ENCODE results near the gene PLPP2.

PLPP2 gene

DNA sequence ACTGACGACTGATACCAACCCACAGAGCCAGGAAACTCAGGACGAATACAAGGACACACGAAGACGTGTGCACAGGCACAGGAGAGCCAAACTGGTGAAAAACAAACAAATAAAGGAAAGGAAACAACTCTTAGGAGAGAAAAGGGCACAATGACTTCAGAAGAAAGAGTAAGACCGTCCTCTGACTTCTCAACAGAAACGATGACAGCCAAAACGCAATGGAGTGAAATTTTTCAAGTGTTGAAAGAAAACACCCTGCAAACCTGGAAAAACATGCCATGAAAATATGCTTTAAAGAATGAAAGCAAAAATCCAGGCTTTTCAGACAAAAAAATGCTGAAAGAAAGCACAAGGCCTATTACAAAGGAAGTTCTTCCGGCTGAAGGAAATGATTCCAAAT, 24.6 kb upstream of the PLPP2 start:
- DNase-seq (ENCODE audit: low read depth, low spot score), result no peak

DNA sequence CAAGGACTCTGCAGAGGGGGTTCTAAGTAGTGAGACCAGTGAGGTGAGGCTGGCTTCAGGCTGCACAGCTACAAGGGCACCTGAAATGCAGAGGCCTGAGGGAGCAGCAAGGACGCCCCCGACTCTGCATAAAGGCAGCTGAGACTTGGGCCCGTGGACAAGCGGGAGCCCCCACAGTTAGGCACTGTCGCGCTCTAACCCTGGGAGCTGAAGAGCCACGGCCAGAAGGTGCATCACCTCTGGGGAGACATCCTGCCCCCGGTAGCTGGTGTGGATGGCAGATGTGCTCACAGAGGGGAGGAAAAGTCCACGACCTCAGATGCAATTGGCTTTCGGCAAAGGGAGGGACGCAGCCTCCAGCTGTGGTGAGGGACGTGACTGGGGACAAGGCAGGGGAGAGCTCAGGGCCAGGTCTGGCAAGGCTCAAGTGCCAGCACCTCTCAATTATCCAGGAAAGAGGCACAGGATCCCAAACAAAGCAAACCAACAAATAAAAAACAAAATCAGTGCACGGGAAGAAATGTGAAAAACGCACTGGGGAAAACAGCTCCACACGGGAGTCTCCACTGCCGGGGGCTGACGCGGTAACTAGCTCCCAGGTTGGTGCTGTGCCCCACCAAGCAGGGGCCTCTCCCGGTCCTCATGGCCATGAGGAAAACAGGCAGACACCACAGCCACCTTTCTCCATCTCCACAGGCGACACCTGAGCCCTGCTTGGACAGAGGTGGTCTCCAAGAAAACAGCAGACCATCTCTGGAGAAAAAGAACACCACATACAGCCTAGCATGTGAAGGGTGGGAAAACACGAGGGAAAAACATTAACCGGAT, 23.0 kb upstream of the PLPP2 start:
- DNase-seq (ENCODE audit: low read depth, low spot score), result no peak

DNA sequence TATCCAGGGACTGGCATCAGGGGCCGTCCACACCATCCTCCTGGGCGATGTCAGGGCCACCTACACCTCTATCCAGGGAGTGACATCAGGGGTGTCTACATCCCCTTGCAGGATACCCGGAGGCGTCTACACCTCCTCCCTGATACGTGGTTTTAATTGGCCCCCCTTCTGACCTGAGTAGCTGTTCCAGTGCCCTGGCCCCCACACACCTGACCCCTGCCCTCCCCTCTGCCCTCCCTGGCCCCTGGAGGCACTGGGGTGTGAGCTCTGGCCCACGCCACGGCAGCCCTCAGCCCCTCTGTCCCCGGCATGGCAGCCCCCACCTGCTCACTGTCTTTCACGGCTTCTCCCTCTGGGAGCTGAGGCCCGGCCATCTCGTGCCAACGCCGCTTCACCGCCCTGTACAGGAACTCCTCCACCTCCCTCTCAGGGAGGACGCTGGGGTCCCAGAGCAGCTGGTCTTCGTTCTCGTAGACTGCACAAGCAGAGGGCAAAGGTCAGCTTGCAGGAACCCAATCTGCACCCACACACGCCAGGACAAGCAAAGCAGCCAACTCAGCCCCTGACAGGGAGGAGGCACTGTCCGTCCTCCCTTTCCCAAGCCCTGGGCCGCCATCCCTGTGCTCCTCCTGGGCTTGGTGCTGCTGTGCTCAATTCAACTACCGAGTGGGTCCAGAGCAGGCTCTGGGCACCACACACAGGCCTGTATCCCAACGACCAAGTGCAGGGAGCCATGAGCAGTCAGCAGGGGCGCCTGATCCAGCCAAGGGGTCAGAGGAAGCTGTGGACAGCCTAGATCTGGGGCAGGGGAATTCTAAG, 22.2 kb upstream of the PLPP2 start:
- no peak for DNase-seq (ENCODE audit: low read depth, low spot score)

DNA sequence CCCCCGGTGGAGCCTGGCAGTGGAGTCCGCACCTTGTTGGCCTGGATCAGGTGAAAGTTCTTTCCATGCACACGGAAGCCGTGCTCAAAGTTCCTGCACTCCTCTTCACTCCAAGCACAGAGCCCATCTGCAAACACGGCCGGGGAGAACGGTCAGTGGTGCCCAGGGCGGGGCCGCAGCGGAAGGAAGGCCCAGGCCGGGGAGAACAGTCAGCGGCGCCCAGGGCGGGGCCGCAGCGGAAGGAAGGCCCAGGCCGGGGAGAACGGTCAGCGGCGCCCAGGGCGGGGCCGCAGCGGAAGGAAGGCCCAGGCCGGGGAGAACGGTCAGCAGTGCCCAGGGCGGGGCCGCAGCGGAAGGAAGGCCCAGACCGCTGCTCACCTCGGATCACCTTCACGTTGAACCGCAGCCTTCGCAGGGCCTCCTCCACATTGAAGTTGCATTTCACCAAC, 20.6 kb upstream of the PLPP2 start:
- no peak for DNase-seq (ENCODE audit: low read depth, low spot score)

DNA sequence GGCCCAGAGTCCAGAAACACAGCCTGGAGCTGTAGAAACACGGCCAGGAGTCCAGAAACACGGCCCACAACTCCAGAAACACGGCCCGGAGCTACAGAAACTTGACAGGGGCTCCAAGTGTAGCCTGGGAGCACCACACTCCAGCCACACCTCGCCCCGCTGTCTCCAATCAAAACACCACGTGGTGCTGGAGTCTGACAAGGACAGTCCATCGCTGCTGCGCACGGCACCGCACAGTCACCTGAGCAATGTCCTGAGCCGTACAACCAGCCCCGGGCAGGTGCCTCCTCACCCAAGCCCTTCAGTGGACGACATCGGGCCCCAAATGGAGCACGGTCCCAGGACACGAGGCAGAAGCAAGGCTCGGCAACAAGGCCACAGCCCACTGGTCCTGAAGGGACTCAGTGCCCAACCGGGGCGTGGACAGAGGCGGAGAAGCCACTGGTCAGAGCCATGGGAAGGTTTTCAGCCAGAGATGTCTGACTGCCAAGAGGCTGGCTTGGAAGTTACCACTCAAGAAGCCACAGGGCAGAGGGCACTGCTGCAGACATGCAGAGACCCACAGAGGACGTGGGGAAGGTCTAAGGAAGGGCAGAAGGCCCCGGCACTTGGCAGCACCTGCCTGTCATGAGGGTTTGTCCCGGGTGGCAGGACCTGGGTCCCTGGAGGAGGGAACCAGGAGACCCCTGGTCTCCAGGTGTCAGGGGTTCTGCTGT, 19.7 kb upstream of the PLPP2 start:
- no peak for DNase-seq (ENCODE audit: low read depth, low spot score)

DNA sequence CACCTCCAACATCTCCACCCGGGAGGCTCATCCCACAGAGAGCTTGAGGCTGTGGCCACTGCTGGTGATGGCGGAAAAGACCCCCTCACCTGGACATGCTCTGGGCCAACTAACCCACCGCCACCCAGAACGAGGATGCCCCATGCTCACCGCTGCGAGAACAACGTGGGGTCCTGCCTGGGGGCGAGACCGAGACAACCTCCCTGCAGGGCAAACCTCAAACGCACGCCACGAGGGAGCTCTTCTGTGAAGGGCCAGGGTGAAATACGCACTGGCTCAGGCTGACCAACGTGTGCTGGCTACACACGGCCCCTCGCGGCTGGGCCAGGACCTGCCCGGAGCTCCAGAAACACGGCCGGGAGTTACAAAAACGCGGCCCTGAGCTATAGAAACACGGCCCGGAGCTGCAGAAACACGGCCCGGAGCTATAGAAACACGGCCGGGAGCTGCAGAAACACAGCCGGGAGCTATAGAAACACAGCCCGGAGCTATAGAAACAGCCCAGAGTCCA, 19.0 kb upstream of the PLPP2 start:
- DNase-seq (ENCODE audit: low read depth, low spot score), result no peak

DNA sequence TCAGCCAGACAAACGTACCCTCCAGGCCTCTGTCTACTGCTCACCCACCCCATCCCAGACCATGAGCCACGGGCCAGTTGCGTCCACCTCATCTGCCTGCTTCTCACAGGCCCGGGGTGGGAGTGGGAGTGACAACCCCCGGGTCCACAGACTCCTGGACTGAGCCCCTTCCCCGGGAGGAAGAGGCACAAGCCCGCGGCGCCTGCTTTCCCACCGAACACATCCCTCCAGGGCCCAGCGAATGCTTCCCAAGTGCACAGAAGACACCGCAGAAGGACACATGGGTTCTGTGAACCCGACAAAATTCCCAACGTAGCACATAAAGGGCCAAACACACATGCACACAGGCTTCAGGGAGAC, 18.0 kb upstream of the PLPP2 start:
- no peak for DNase-seq (ENCODE audit: low read depth, low spot score)

DNA sequence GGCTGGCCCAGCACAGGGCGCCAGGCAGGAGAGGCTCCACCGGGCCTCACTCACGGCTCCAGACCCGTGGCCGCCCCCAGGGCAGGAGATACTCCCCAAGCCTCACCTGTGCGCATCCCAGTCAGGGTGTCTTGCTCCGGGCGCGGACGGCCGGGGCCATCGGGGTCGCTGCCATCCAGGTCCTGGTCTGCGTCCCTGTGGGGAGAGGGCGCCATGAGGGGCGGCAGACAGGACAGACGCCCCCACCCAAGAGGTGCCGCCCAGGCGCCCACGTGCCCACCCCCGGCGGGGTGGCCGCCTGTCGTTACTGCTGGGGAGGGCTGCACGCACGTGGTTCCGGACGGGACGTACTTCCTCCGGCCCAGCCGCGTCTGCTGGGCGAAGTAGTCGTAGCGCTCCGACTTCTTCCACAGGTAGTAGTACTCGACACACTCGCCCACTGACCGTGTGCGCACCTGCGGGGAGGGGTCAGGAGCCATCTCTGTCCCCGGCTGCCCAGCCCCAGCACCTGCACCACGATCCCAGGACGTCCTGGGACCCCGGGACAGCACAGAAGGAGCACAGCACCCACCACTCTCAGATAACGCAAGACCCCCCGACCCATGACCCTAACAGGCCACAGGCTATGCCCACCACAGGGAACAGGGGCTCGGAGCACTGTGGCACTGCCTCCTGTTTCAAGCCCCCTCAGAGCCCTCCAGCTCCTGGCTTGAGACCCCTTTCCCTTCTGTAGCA, 17.4 kb upstream of the PLPP2 start:
- no peak for DNase-seq (ENCODE audit: low read depth, low spot score)

GRCh38 chr19:307793-308420, 16.7 kb upstream of the PLPP2 start:
- DNase-seq (ENCODE audit: low read depth, low spot score), result no peak

- no peak for DNase-seq (ENCODE audit: low read depth, low spot score)
Observed at GRCh38 chr19:307111-307531, 15.9 kb upstream of the PLPP2 start.

GRCh38 chr19:306151-306900, 15.1 kb upstream of the PLPP2 start:
- DNase-seq (ENCODE audit: low read depth, low spot score), result no peak

DNA sequence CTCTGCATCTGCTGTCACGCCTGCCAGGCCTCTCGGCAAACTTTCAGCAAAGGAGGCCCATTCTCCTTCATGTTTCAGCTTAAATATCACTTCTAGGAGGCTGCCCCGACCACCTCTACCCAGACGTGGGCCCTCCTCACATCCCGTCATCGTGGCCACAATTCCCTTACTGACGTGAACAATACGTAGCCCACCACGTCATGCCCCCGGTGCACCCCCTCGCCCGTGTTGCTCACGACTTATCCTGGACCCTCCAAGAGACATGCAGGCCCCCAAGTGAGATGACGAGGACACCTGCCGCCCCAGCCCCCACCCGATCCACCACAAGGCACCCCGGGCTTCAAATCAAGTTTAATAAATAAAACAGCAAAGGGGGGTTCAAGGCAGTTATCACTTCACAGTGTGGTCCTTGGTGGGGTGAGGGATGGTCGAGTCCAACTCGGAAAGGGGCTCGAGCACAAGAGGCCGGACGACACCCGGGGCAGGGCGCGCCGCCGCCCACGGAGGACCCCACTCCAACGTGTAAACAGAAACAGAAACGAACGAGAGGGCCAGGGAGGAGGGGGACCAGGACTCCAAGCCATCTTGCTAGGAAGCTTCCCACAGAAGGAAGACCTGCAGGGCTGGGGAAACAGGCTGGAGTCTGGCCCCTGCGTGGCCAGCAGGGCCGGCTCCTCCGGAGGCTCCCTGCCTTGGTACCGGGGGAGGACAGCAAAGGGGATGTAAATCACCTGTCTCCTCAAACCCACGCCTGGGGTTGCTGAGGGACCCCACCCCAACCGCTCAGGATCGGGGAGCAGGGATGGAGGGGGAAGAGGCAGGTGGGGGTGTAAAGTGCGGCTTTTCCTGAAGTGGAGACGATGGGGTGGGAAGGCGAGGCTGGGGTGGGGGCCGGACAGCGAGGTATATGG, 14.3 kb upstream of the PLPP2 start:
- no peak for DNase-seq (ENCODE audit: low read depth, low spot score)

GRCh38 chr19:296476-297225, 5.4 kb upstream of the PLPP2 start:
- DNase-seq (ENCODE audit: low read depth, low spot score), result no peak

- no peak for DNase-seq (ENCODE audit: low read depth, low spot score)
Observed at GRCh38 chr19:295687-296370, 4.6 kb upstream of the PLPP2 start.

DNA sequence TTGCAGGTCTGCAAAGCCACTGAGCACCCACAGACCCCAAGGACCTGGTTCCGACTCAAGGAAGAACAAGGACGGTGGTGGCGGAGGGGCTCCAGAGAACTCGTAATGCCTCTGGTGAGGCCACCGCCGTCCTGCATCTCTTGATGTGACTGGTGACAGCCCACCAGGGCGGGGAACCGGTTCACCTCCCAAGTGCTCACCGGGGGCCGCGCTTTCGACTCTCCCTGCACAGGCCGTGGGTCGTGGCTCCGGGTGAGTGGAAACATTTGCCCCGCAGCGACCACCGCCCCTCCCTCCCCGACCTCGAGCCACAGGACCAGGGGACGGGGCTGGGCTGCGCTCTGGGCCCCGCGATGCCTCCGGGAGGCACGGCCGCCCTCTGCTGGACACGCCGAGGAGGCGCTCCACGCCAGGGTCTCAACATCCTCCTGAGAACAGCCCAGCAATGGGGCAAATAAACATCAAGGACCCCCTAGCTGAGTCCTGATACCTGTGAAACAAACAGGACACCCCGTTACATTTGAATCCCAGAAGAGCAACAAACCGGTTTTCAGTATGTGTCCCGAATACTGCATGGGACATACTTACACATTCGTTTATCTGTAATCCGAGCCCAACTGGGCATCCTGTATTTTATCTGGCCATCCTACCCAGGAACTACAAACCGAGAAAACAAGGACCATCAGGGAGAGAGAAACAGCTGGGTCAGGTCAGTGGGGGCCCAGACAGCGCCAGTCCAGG, 3.9 kb upstream of the PLPP2 start:
- no peak for DNase-seq (ENCODE audit: low read depth, low spot score)

- DNase-seq (ENCODE audit: low read depth, low spot score), result no peak
Observed at GRCh38 chr19:294341-294945, 3.2 kb upstream of the PLPP2 start.

Data from activated CD4-positive, CD25-positive, alpha-beta regulatory T cell treated with anti-CD3 and anti-CD28 coated beads, Interleukin-2, amount 50 U/mL, for 16 hours (primary cell).